HepG2 (cell line): ENCODE measurements around the gene TMUB1. TPM values are rescaled to one million over a fixed set of nuclear protein-coding genes. Genes with fewer than 3 reads are reported as not detected.

Experiments
- ATAC-seq: fragments of 200-7000 bp; cut with Tn5 transposase; 3 replicates; pipeline ENCODE4 v1.9.1; 2020; ENCODE audit warnings: mild to moderate bottlenecking, moderate library complexity
- BruUV-seq: library from RNA; stranded (reverse); fragments of 400-500 nt; replicated peaks from 2 replicates; lab custom pipeline; 2021; lab: Mats Ljungman, UMichigan
- CTCF ChIA-PET: fragments of 300-600 bp; formaldehyde crosslinking; extraction: SDS; loops from one replicate; lab custom pipeline; 2021; ENCODE audit warnings: low total read pairs, inconsistent platforms, low intra/inter-chr PET ratio; lab: Yijun Ruan, JAX
- POLR2A ChIA-PET: fragments of 350-600 bp; sonication (Branson Sonifier 250); formaldehyde crosslinking; loops from one replicate; lab custom pipeline; 2020; ENCODE audit warnings: antibody characterized with exemption, inconsistent platforms; lab: Yijun Ruan, JAX
- DNase-seq: peaks from one replicate; pipeline ENCODE4 v3.0.0-alpha.2; 2015; ENCODE audit warnings: low spot score
- FAIRE-seq: peaks from 3 replicates; lab custom pipeline; 2011; peaks lifted over from hg19 to GRCh38; lab: Jason Lieb, UNC
- H2AFZ ChIP-seq: one replicate; pipeline ENCODE4 v1.6.1; 2011; ENCODE audit warnings: low read length, inconsistent platforms
- H3K27ac ChIP-seq: fragments of 300-600 bp; 3 replicates; pipeline ENCODE4 v1.8.0; 2011; ENCODE audit warnings: mixed run types, mild to moderate bottlenecking, mixed read lengths, low read length, inconsistent platforms; ENCODE audit not compliant: insufficient read depth; ENCODE audit errors: extremely low read length
- H3K27me3 ChIP-seq, 2 experiments: fragments of 200-600 bp in 1 of 2; 2 replicates in 1 of 2; 3 replicates in 1 of 2; pipeline versions ENCODE4 v1.6.0 to v1.8.0; 2011; ENCODE audit warnings: low read length in 2 of 2, mild to moderate bottlenecking in 2 of 2, moderate library complexity in 2 of 2, inconsistent platforms in 1 of 2; ENCODE audit not compliant: insufficient read depth in 2 of 2, control insufficient read depth in 1 of 2
- H3K36me3 ChIP-seq, 2 experiments: fragments of 200-600 bp in 1 of 2; replicated peaks in 1 of 2; 2 replicates in 1 of 2; 3 replicates in 1 of 2; pipeline versions ENCODE4 v1.5.1 to v1.8.0; 2011; ENCODE audit warnings: low read length in 2 of 2, inconsistent platforms in 1 of 2; ENCODE audit not compliant: insufficient read depth in 2 of 2, control insufficient read depth in 1 of 2
- H3K4me1 ChIP-seq: 2 replicates; pipeline ENCODE4 v1.5.1; 2012; ENCODE audit warnings: low read length, inconsistent platforms; ENCODE audit not compliant: insufficient read depth
- H3K4me2 ChIP-seq: 2 replicates; pipeline ENCODE4 v1.6.0; 2011; ENCODE audit warnings: low read depth, low read length, inconsistent platforms
- H3K4me3 ChIP-seq, 3 experiments: fragments of 200-600 bp in 1 of 3; sonication (generic), shearing (Covaris generic) in 1 of 3; replicated peaks in 1 of 3; 2 replicates each; pipeline ENCODE4 v1.5.1; 2011 to 2016; ENCODE audit warnings: low read length in 3 of 3, inconsistent platforms in 2 of 3, low read depth in 2 of 3, mild to moderate bottlenecking in 2 of 3, control low read depth in 1 of 3, mixed read lengths in 1 of 3; ENCODE audit not compliant: insufficient read depth in 1 of 3
- H3K79me2 ChIP-seq: one replicate; pipeline ENCODE4 v1.6.1; 2011; ENCODE audit warnings: low read length, inconsistent platforms; ENCODE audit not compliant: insufficient read depth
- H3K9ac ChIP-seq: 2 replicates; pipeline ENCODE4 v1.6.0; 2011; ENCODE audit warnings: mild to moderate bottlenecking, low read depth, low read length, inconsistent platforms; ENCODE audit not compliant: insufficient read depth
- H3K9me3 ChIP-seq: 2 replicates; pipeline ENCODE4 v1.5.1; 2012; ENCODE audit warnings: mild to moderate bottlenecking, low read length
- H4K20me1 ChIP-seq: 2 replicates; pipeline ENCODE4 v1.6.0; 2011; ENCODE audit warnings: inconsistent platforms, mild to moderate bottlenecking, low read length, moderate library complexity; ENCODE audit not compliant: insufficient read depth
- HIC2 ChIP-seq: sonication (generic); formaldehyde crosslinking; IDR thresholded peaks from 2 replicates; pipeline ENCODE4 v1.9.0; 2022; ENCODE audit warnings: low read depth, missing genetic modification reagents
- NR2F6 ChIP-seq, 2 experiments: IDR thresholded peaks; 2 replicates each; pipeline ENCODE4 v1.6.1; 2016; ENCODE audit warnings: antibody characterized with exemption in 1 of 2, mild to moderate bottlenecking in 1 of 2
- SP1 ChIP-seq, 2 experiments: fragments of 450-650 bp in 1 of 2; sonication (generic) in 1 of 2; formaldehyde crosslinking in 1 of 2; IDR thresholded peaks; 2 replicates each; pipeline versions ENCODE4 v1.4.0 to v1.6.1; 2016 to 2020; ENCODE audit warnings: missing genetic modification reagents in 1 of 2
- ZNF552 ChIP-seq: sonication (generic); formaldehyde crosslinking; IDR thresholded peaks from 2 replicates; pipeline ENCODE4 v1.9.0; 2022; ENCODE audit warnings: missing genetic modification reagents, mild to moderate bottlenecking, borderline replicate concordance
- ZNF709 ChIP-seq: sonication (generic); formaldehyde crosslinking; IDR thresholded peaks from 2 replicates; pipeline ENCODE4 v1.5.0; 2020; ENCODE audit warnings: mild to moderate bottlenecking, missing genetic modification reagents
- WGBS: methylation state at CpG from one replicate; pipeline ENCODE4 v1.1.6; 2017; ENCODE audit warnings: low lambda C conversion rate; 5-methylcytosine and 5-hydroxymethylcytosine counted together
- in situ Hi-C: cut with HindIII; loops from 2 replicates; pipeline ENCODE4 v1.10.0; 2017; ENCODE audit warnings: low pct_unique_long_range_greater_than_20kb; ENCODE audit not compliant: extremely low pct_ligation_motif_present
- intact Hi-C: fragments of 100-400 bp; cut with micrococcal nuclease; formaldehyde crosslinking; loops from one replicate; pipeline ENCODE4 v1.10.0; 2022; ENCODE audit not compliant: unreplicated experiment
- polyA plus RNA-seq, 8 experiments: library from polyadenylated mRNA; depleted of rRNA in 3 of 8; stranded (reverse) in 7 of 8; unstranded in 1 of 8; fragments of >200 nt; fragmentation: Illumina TruSeq in 4 of 8; extraction: Trizol in 4 of 8; gene quantifications; 2 replicates each; pipeline versions ENCODE4 v1.2.1 to v1.2.3, GENCODE V29; 2011 to 2016; ENCODE audit warnings: low read depth in 4 of 8, missing spikeins in 1 of 8, mixed read lengths in 1 of 8; ENCODE audit not compliant: insufficient read depth in 1 of 8
- total RNA-seq, 5 experiments: library from RNA; depleted of rRNA; stranded (reverse); fragments of >200 nt; fragmentation: Illumina TruSeq; extraction: Trizol; gene quantifications; 2 replicates each; pipeline ENCODE4 v1.2.3, GENCODE V29; 2016; ENCODE audit warnings: low read depth in 1 of 5

Gene TMUB1
- total and polyA plus RNA-seq, 2 of the 13 experiments (the other 11 are each of a cell fraction or from before 2014, with no cell fraction given), result 44.8 to 51.6 TPM

GRCh38 chr7:151088019-151088855 is 4.9 kb upstream of the TMUB1 start:
- Histone ChIP-seq H3K9me3 (no peaks in the 10 kb centered on the region), H3K36me3 (peaks cover 6 to 19% of the 10 kb centered on the region in 2 experiments; a peak in 4 of 5 replicates)
- BruUV-seq, result TSS peak; percentile 48
- 0 out of 2 replicates have a peak, but pooled peaks have one; percentile 4 for TF ChIP-seq NR2F6 (IDR thresholded peaks at IDR 0.05)
- TF ChIP-seq NR2F6 (CRISPR knock-in tag; IDR thresholded peaks at IDR 0.05), result no peak
- 0 out of 2 replicates have a peak, but pooled peaks have one; percentile 60 for TF ChIP-seq ZNF552
- TF ChIP-seq HIC2 (CRISPR knock-in tag), result peak; percentile 12; the same call in 1 of the 2 replicates
- no peak for TF ChIP-seq SP1 (IDR thresholded peaks at IDR 0.05)
- TF ChIP-seq SP1 (CRISPR knock-in tag; IDR thresholded peaks at IDR 0.05), result no peak
- TF ChIP-seq ZNF709 (CRISPR knock-in tag), result 0 out of 2 replicates have a peak, but pooled peaks have one; percentile 8
- TF ChIP-seq, all 625 proteins: peak for 4
- intact Hi-C loops, result loop anchor here (10.0 kb wide), 1 partner anchor 157 kb away; the partner anchor contains the start of gene SMARCD3
- in situ Hi-C loops, result no loop called here
- POLR2A ChIA-PET, result interaction anchor here (0.6 to 6.7 kb wide), 8 partner anchors 7 to 681 kb away, joined by 3 to 82 read pairs (median 4); partner anchors contain the start of genes ABCB8 and FASTK
- CTCF ChIA-PET, result interaction anchor here (2.2 kb wide), 1 partner anchor 23 kb away, joined by 6 read pairs; no protein-coding TSS in a partner anchor
- Histone ChIP-seq H3K4me2 (peak overlapping the region; percentile 97), H3K4me1 (peaks cover 66% of the 10 kb centered on the region), H4K20me1 (peaks cover 46% of the 10 kb centered on the region), H3K4me3 (peak overlapping the region; percentile 93 to 98 (median 95)), H3K27ac (peak overlapping the region; percentile 70), H2AFZ (no peak overlapping the region), H3K79me2 (peaks cover 64% of the 10 kb centered on the region), H3K27me3 (no peaks in the 10 kb centered on the region), H3K9ac (peak overlapping the region; percentile 88)
- FAIRE-seq, result no peak
- WGBS, result 39% methylated on average over 12 of the region's 16 CpGs
- DNase-seq, result no peak
- ATAC-seq, result no peak
